ENCODE data around the gene TMOD2. TPM values are rescaled to one million over a fixed set of nuclear protein-coding genes. Genes with fewer than 3 reads are reported as not detected.

The TMOD2 gene
- total RNA-seq, 1 experiment from 2014 or later: 2.8 TPM

DNA sequence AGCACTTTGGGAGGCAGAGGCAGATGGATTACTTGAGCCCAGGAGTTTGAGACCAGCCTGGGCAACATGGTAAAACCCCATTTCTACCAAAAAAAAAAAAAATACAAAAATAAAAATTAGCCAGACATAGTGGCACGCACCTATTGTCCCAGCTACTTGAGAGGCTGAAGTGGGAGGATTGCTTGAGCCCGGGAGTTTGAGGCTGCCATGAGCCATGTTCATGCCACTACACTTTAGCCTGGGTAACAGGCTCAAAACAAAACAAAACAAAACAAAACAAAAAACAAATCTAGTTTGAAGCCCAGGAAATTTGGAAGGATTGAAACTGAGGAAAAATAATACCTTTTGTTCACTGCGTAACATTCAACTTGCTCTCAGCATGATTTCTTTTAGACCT is 94.7 kb downstream of the TMOD2 start:
- Mint-ChIP-seq H3K4me1 (ENCODE audit: insufficient read depth, unreplicated experiment) (peaks cover 62% of the 10 kb centered on the region), H3K4me3 (ENCODE audit: unreplicated experiment) (peak overlapping the region; percentile 6), H3K27ac (ENCODE audit: low read depth, unreplicated experiment) (peak overlapping the region; percentile 93), H3K9me3 (ENCODE audit: unreplicated experiment) (peaks cover 7% of the 10 kb centered on the region), H3K27me3 (ENCODE audit: insufficient read depth, unreplicated experiment) (no peaks in the 10 kb centered on the region), H3K36me3 (ENCODE audit: insufficient read depth, unreplicated experiment) (peaks cover 12% of the 10 kb centered on the region)
- no peak for DNase-seq (ENCODE audit: unreplicated experiment)
- TF ChIP-seq, protein P1, sequence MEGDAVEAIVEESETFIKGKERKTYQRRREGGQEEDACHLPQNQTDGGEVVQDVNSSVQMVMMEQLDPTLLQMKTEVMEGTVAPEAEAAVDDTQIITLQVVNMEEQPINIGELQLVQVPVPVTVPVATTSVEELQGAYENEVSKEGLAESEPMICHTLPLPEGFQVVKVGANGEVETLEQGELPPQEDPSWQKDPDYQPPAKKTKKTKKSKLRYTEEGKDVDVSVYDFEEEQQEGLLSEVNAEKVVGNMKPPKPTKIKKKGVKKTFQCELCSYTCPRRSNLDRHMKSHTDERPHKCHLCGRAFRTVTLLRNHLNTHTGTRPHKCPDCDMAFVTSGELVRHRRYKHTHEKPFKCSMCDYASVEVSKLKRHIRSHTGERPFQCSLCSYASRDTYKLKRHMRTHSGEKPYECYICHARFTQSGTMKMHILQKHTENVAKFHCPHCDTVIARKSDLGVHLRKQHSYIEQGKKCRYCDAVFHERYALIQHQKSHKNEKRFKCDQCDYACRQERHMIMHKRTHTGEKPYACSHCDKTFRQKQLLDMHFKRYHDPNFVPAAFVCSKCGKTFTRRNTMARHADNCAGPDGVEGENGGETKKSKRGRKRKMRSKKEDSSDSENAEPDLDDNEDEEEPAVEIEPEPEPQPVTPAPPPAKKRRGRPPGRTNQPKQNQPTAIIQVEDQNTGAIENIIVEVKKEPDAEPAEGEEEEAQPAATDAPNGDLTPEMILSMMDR (IDR thresholded peaks at IDR 0.05; ENCODE audit: unreplicated experiment): no peak
- ChIA-PET POLR2A (interaction anchor here (0.6 to 4.4 kb wide), 6 partner anchors 9 to 164 kb away, joined by 3 to 51 read pairs (median 16); partner anchors contain the start of gene TMOD3), CTCF (interaction anchor here (0.5 to 1.5 kb wide), 7 partner anchors 7 to 71 kb away, joined by 3 to 4 read pairs (median 3); no protein-coding TSS in a partner anchor)
- TSS peak; percentile 56 for BruUV-seq (replicated peaks)
- intact Hi-C loops (cut with micrococcal nuclease): no loop called here

DNA sequence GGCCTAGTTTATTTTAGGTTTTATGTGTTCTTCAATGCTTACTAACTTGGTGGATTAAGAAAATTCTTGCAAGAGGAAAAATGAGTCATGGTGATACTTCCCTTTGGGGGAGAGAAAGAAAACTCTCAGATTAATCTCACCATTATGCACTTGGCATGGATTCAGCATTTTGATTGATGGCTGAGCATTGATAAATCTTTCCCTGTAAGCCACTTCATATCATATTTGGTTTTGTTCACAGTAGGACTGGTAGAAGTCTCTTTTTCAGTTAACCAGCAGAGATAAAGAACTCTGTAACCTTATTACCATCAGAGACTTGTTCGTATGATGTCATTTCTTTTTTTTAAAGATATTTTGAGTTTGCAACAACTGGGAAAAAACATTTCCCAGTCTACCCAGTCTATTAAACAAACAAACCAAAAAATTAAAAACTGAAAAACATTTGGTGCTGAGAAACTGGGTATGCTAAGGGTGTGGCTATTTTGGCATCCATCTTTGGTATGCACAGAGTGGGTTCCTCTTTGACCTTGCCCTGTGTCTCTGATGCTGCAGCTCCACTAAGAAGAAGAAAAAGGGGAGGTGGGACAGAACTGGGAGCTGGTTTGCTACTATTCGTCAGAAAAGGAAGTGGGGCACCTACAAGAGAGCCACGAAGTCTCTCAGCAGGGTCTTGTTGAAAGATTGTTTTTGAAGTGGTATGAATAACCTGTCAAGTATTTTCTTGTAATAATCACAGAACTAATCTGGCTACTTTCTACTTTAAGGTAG is 95.2 kb downstream of the TMOD2 start:
- H3K4me1 Mint-ChIP-seq (ENCODE audit: insufficient read depth, unreplicated experiment): peaks cover 59% of the 10 kb centered on the region
- CTCF ChIA-PET: no interaction called here
- TF ChIP-seq, protein P1 (IDR thresholded peaks at IDR 0.05; ENCODE audit: unreplicated experiment): no peak
- intact Hi-C loops (cut with micrococcal nuclease): no loop called here
- H3K9me3 Mint-ChIP-seq (ENCODE audit: unreplicated experiment): peaks cover 7% of the 10 kb centered on the region
- H3K4me3 Mint-ChIP-seq (ENCODE audit: unreplicated experiment): peak overlapping the region; percentile 6
- no TSS peak for BruUV-seq (replicated peaks)
- no peaks in the 10 kb centered on the region for H3K27me3 Mint-ChIP-seq (ENCODE audit: insufficient read depth, unreplicated experiment)
- POLR2A ChIA-PET: interaction anchor here (1.1 to 2.4 kb wide), 3 partner anchors 16 to 28 kb away, joined by 3 to 18 read pairs (median 4); partner anchors contain the start of gene TMOD3
- peak; percentile 92 for DNase-seq (ENCODE audit: unreplicated experiment)
- peaks cover 12% of the 10 kb centered on the region for H3K36me3 Mint-ChIP-seq (ENCODE audit: insufficient read depth, unreplicated experiment)
- peak overlapping the region; percentile 93 for H3K27ac Mint-ChIP-seq (ENCODE audit: low read depth, unreplicated experiment)

DNA sequence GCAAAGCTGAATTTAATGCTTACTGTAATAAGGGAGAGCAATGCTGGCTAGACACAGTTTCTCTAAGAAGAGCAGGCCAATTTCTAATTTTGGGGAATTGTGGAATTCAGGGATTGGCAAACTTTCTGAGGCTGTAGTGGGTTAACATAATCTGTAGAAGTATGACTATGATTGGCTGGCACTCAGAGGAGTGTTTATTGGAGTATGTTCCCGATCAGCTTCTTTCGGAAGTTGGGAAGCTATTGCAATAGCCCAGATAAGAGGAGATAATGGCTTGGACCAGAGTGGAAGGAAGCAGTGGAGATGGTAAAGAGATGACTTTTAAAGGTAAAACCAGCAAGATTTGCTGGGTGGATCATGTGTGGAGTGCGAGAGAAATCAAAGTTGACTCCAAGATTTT is 97.4 kb downstream of the TMOD2 start:
- H3K4me1 Mint-ChIP-seq (ENCODE audit: insufficient read depth, unreplicated experiment): peaks cover 60% of the 10 kb centered on the region
- ChIA-PET CTCF (interaction anchor here (0.5 to 1.3 kb wide), 3 partner anchors 12 to 17 kb away, joined by 3 read pairs; no protein-coding TSS in a partner anchor), POLR2A (interaction anchor here (2.4 kb wide), 1 partner anchor 19 kb away, joined by 18 read pairs; the partner anchor contains the start of gene TMOD3)
- H3K4me3 Mint-ChIP-seq (ENCODE audit: unreplicated experiment): no peak overlapping the region
- H3K27ac Mint-ChIP-seq (ENCODE audit: low read depth, unreplicated experiment): peak overlapping the region; percentile 75
- H3K27me3 Mint-ChIP-seq (ENCODE audit: insufficient read depth, unreplicated experiment): no peaks in the 10 kb centered on the region
- peaks cover 12% of the 10 kb centered on the region for H3K36me3 Mint-ChIP-seq (ENCODE audit: insufficient read depth, unreplicated experiment)
- peaks cover 7% of the 10 kb centered on the region for H3K9me3 Mint-ChIP-seq (ENCODE audit: unreplicated experiment)
- DNase-seq (ENCODE audit: unreplicated experiment): no peak
- BruUV-seq (replicated peaks): no TSS peak
- intact Hi-C loops (cut with micrococcal nuclease): no loop called here
- TF ChIP-seq, protein P1 (IDR thresholded peaks at IDR 0.05; ENCODE audit: unreplicated experiment): no peak

DNA sequence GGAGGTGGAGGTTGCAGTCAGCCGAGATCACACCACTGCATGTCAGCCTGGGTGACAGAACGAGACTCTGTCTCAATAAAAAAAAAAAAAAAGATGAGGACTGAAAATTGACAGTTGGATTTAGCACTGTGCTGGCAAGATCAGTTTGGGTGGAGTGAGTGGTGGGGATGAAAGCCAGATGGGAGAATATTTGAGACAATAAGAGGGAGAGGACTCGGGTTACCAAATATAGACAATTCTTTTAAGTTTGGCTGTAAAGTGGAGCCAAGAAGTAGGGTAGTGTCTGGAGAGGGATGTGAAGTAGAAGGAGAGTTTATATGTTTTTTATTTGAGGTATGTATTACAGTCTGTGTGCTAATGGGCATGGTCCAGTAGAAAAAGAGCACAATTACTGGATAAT is 98.5 kb downstream of the TMOD2 start:
- Mint-ChIP-seq H3K4me3 (ENCODE audit: unreplicated experiment) (no peak overlapping the region), H3K27me3 (ENCODE audit: insufficient read depth, unreplicated experiment) (no peaks in the 10 kb centered on the region), H3K27ac (ENCODE audit: low read depth, unreplicated experiment) (peak overlapping the region; percentile 75), H3K4me1 (ENCODE audit: insufficient read depth, unreplicated experiment) (peaks cover 62% of the 10 kb centered on the region), H3K9me3 (ENCODE audit: unreplicated experiment) (peaks cover 7% of the 10 kb centered on the region), H3K36me3 (ENCODE audit: insufficient read depth, unreplicated experiment) (peaks cover 12% of the 10 kb centered on the region)
- no TSS peak for BruUV-seq (replicated peaks)
- CTCF ChIA-PET: interaction anchor here (0.7 to 1.3 kb wide), 3 partner anchors 16 to 39 kb away, joined by 3 read pairs; no protein-coding TSS in a partner anchor
- POLR2A ChIA-PET: interaction anchor here (0.7 to 3.4 kb wide), 3 partner anchors 10 to 20 kb away, joined by 3 to 20 read pairs (median 3); no protein-coding TSS in a partner anchor
- intact Hi-C loops (cut with micrococcal nuclease): no loop called here
- DNase-seq (ENCODE audit: unreplicated experiment): no peak
- TF ChIP-seq, protein P1 (IDR thresholded peaks at IDR 0.05; ENCODE audit: unreplicated experiment): no peak

Measured in MCF 10A (cell line).